VCaP (cell line): Measurements from ENCODE around the gene CNOT4.
"Not testable (repeated sequence)": the region's sequence is repeated elsewhere in the genome, so short reads cannot be mapped to it uniquely, and the experiment has no call there.

Experiments used
- H3K27ac ChIP-seq: fragments of 450-650 bp; 2 replicates; pipeline ENCODE4 v1.5.1; 2017
- CTCF ChIP-seq: fragments of 450-650 bp; conservative IDR thresholded peaks from 2 replicates; pipeline ENCODE4 v1.5.1; 2017; ENCODE audit warnings: mild to moderate bottlenecking, moderate library complexity

CNOT4 gene

GRCh38 chr7:135327458-135327857 is 182.4 kb downstream of the CNOT4 start:
- TF ChIP-seq CTCF, result no peak
- H3K27ac ChIP-seq, result no peak overlapping the region

- TF ChIP-seq CTCF, result no peak
- no peak overlapping the region for H3K27ac ChIP-seq
Measured at GRCh38 chr7:135326636-135327280, 183.1 kb downstream of the CNOT4 start.

GRCh38 chr7:135322571-135323340 is 187.1 kb downstream of the CNOT4 start:
- no peak overlapping the region for H3K27ac ChIP-seq
- no peak for TF ChIP-seq CTCF

GRCh38 chr7:135321556-135321955 is 188.3 kb downstream of the CNOT4 start:
- TF ChIP-seq CTCF, result no peak
- no peak overlapping the region for H3K27ac ChIP-seq

- H3K27ac ChIP-seq, result not testable (repeated sequence)
Measured at GRCh38 chr7:135320953-135321352, 188.9 kb downstream of the CNOT4 start.

- no peak for TF ChIP-seq CTCF
- no peak overlapping the region for H3K27ac ChIP-seq
Measured at GRCh38 chr7:135320268-135320667, 189.6 kb downstream of the CNOT4 start.

GRCh38 chr7:135317676-135318325 is 192.1 kb downstream of the CNOT4 start:
- H3K27ac ChIP-seq, result no peak overlapping the region
- TF ChIP-seq CTCF, result no peak
